Islet precursor cell (in vitro differentiated cells): Measurements from ENCODE around the gene OR5B17.
"Not testable (repeated sequence)": the region's sequence is repeated elsewhere in the genome, so short reads cannot be mapped to it uniquely, and the experiment has no call there.

ENCODE experiments used
- DNase-seq: peaks from one replicate; pipeline ENCODE4 v3.0.0-alpha.2; 2018

OR5B17 gene

GRCh38 chr11:58358969-58359368 lies at the start of gene OR5B17:
Gene OR5B17, minus strand, starts transcription at chr11:58359069. Its CDS starts 0 bp downstream, at chr11:58359069.
- DNase-seq, result no peak

GRCh38 chr11:58406774-58407173 lies 47.9 kb upstream of the OR5B17 start, which contains the start of gene OR5B3:
Gene OR5B3, minus strand, starts transcription at chr11:58406874. Its CDS starts 3,465 bp downstream, at chr11:58403409.
- no peak for DNase-seq

- not testable (repeated sequence) for DNase-seq
Observed at GRCh38 chr11:58399622-58400021, 40.8 kb upstream of the OR5B17 start.

- DNase-seq, result no peak
Observed at GRCh38 chr11:58395581-58395980, 36.7 kb upstream of the OR5B17 start.

- DNase-seq, result no peak
Observed at GRCh38 chr11:58394195-58394594, 35.3 kb upstream of the OR5B17 start.

- DNase-seq, result no peak
Observed at GRCh38 chr11:58392746-58393145, 33.9 kb upstream of the OR5B17 start.

- no peak for DNase-seq
Observed at GRCh38 chr11:58391879-58392278, 33.0 kb upstream of the OR5B17 start.

GRCh38 chr11:58390551-58391063 lies 31.7 kb upstream of the OR5B17 start:
- no peak for DNase-seq

GRCh38 chr11:58354727-58355126 lies 4.1 kb downstream of the OR5B17 start:
- DNase-seq, result no peak

- DNase-seq, result no peak
Observed at GRCh38 chr11:58345204-58345603, 13.7 kb downstream of the OR5B17 start.

- peak; percentile 81 for DNase-seq
Observed at GRCh38 chr11:58334708-58335107, 24.2 kb downstream of the OR5B17 start.

GRCh38 chr11:58330861-58331260 lies 28.0 kb downstream of the OR5B17 start:
- DNase-seq, result no peak

- DNase-seq, result no peak
Observed at GRCh38 chr11:58318532-58318931, 40.3 kb downstream of the OR5B17 start.

GRCh38 chr11:58316142-58316541 lies 42.7 kb downstream of the OR5B17 start:
- no peak for DNase-seq
